HG03280 (cell line): ENCODE results near the gene PHPT1.

Experiments
- ATAC-seq: cut with Tn5 transposase; IDR thresholded peaks from one replicate; pipeline ENCODE4 v1.9.1; 2021; ENCODE audit warnings: mild to moderate bottlenecking, moderate library complexity; ENCODE audit not compliant: unreplicated experiment

The PHPT1 gene

DNA sequence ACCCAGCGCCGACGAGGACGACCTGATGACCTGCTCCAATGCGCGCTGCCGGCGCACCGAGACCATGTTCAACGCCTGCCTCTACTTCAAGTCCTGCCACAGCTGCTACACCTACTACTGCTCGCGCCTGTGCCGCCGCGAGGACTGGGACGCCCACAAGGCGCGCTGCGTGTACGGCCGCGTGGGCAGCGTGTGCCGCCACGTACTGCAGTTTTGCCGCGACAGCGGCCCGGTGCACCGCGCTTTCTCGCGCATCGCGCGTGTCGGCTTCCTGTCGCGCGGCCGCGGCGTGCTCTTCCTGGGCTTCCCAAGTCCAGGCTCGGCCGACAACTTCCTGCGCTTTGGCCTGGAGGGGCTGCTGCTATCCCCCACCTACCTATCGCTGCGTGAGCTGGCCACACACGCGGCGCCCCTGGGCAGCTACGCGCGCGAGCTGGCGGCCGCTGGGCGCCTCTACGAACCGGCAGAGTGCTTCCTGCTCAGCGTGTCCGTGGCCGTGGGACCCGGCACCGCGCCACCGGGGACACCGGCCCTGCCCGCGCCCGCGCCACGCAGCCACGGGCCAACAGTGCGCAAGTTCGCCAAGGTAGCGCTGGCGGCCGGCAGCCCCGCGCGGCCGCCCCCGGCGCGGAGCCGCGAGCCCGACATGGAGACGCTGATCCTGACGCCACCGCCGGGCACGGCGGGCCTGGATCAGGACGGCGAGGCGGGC is 2.7 kb upstream of the PHPT1 start:
- no peak for ATAC-seq

DNA sequence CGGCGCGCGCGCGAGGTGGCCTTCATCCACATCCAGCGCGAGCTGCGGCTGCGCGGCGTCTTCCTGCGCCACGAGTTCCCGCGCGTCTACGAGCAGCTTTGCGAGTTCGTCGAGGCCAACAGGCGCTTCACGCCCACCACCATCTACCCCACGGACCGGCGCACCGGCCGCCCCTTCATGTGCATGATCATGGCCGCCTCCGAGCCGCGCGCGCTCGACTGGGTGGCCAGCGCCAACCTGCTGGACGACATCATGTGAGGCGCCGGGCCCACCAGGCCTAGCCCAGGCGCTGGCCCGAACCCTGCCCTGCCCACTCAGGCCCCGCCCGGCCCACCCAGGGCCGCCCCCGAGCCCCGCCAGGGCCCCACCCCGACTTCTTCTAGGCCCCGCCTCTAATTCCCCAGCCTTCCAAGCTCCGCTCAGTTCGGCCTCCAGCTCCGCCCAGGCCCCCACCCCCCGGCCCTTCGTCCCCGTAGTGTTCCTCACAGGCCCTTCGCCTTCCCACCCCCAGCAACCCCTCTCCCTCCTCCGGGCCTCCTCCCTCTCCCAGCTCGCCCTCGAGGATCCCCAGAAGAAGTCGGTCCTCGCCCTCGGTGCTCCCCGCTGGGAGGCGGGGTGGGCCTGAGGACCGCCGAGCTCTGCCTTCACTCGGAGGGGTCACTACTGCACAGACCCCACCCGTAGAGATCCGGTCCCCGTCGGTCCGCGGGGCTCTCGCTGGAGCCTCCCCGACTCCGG is 2.0 kb upstream of the PHPT1 start:
- no peak for ATAC-seq

DNA sequence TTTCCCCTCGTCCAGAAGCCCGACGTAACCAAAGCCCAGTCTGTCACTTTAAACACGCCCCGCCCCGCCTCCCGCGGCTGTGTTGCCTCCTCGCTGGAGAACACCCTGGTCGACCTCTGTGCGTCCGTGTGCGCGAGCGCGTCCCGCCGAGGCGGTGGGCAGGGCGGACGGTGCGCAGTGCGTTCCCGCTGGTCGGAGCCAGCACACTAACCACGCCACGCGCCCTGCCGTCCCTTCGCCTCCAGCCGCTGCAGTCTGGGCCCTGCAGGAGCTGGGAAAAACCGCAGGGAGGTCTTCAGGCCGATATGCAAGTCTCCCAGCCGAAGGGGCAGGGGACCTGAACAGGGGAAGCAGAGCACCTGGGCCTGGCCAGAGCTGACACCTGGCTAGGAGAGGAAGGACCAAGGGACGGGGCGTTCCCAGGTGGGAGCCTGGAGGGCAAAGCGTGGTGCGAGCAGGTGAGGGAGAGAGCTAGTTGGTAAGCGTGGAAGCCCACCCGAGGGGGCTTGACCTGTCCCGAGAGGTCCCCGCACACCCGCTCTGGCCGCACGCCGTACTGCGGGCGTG is 1.3 kb upstream of the PHPT1 start:
- ATAC-seq: peak; percentile 24

DNA sequence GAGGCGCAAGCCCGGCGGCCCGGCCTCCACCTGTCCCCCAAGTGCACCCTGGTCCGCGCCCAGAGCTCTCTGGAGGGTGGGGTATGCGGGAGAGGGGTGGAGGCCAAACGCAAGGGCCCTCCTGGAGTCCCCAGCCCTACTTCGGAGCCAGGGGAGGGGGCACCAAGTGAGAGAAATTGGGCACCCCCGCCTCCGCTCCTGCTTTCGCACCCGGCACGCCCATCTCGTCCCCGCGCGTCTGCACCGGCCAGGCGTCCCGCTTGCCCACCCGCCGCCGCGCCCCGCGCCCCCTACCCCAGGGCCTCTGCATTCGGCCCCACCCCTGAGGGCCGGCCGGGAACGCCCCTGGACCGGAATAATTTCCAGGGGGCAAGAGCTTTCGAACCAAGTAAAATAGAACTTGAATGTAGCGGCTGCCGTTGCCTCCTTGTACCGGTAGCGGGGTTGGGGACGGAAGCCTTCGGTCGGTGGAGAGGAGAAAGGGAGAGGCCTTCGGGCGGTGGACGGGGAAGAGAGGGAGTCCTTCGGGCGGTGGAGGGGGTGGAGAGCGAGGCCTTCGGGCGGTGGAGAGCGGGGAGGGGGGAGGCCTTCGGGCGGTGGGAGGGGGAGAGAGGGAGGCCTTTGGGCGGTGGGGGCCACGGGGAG is 694 bp upstream of the PHPT1 start:
- no peak for ATAC-seq

DNA sequence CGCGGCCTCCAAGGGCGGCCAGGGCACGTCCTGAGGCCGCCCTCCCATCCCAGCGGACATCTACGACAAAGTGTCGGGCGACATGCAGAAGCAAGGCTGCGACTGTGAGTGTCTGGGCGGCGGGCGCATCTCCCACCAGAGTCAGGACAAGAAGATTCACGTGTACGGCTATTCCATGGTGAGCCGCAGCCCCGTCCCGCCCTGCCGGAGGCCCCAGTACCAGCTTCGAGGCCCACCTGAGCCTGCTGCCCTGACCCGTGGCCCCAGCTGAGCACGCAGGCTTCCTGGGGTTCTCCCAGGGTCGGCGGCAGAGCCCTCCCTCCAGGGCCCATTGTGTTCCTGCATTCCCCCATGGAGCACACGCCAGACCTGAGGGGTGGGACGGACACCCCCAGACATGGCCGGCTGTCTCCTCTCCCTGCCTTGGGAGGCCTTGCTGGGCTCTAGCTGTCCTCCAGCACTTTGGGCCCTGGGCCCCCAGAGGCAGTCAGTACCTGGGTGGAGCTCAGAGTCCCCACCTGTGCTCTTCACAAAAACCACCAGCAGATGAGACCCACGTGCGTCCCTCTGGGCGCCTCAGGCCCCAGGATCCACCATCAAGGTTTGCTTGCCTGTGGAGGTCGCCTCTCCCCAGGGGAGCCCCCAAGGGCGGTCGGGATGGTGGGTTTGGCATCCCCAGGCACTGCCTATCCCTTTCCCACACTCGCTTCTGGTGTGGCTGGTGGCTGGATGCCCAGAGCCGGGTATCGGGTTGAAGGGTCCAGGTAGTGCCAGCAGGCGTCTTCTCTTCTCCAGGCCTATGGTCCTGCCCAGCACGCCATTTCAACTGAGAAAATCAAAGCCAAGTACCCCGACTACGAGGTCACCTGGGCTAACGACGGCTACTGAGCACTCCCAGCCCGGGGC is 1.0 kb downstream of the PHPT1 start:
- ATAC-seq: no peak

DNA sequence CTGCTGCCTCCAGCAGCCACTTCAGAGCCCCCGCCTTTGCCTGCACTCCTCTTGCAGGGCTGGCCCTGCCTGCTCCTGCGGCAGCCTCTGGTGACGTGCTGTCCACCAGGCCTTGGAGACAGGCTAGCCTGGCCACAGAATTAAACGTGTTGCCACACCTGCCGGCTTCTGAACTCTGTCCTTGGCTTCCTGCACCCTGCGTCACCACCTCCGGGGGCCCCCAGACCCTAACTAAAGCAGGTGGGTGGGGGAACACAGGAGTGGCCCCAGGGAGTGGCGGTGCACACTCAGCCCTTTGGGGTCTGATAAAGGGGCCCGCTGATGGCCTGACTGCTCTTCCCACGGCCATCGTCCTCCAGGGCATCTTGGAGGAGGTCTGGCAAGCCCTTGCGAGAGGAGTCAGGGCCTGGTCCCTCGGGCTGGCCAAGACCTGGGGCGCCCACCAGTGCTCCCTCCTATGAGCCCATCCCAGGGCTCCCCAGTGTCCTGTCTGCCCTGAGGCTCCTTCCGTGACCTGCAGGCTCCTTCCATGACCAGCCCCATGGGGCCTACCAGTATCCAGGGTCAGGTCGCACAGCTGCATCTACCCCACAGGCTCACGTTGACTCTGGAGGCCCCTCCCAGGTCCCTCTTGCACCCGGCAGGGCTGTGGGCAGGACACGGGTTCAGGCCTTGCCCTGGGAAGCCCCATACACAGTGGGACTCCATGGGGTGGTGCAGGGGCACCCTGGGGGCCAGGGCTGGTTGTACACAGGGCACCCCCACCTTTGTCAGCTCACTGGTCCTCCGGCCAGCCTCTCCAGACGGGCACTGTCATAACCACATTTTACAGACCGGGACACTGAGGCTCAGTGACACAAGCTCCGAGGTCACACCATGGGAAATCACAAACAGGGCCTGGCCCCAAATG is 1.9 kb downstream of the PHPT1 start:
- no peak for ATAC-seq

DNA sequence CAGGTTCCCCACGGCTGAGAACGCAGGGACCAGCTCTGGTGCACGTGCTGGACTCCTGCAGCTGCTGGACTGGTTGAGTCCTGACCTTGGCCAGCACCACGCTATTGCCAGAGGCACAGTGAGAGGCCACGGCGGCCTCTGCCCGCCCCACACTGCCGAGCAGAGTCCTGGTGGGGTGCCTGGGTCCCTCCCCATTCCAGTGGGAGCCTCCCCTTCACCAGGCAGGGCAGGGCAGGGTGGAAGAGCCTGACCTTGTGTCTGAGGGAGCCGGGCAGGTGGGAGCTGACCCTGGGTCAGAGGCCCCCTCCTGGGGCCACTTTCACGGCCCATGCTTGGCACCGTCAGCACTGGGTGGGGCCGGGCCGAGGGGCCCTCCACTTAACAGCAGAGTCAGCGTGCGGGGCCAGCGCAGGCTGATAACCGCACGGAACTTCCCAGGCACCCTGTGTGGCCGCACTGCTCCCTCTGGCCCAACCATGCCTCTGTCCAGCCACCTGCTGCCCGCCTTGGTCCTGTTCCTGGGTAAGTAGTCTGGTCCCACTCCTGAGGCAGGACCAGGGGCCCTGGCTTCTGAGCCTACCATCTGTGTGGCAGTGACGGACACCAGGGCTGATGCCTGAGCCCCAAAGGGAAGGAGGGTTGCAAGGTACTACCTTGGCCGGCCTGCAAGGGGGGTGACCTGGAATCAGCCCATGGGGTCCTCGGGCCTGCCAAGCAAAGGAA is 2.9 kb downstream of the PHPT1 start, which contains the start of gene MAMDC4:
Gene MAMDC4 (plus strand): TSS at position 406 of the 723 bp plus-strand sequence. CDS start 71 bp downstream, at position 477.
- ATAC-seq: no peak

DNA sequence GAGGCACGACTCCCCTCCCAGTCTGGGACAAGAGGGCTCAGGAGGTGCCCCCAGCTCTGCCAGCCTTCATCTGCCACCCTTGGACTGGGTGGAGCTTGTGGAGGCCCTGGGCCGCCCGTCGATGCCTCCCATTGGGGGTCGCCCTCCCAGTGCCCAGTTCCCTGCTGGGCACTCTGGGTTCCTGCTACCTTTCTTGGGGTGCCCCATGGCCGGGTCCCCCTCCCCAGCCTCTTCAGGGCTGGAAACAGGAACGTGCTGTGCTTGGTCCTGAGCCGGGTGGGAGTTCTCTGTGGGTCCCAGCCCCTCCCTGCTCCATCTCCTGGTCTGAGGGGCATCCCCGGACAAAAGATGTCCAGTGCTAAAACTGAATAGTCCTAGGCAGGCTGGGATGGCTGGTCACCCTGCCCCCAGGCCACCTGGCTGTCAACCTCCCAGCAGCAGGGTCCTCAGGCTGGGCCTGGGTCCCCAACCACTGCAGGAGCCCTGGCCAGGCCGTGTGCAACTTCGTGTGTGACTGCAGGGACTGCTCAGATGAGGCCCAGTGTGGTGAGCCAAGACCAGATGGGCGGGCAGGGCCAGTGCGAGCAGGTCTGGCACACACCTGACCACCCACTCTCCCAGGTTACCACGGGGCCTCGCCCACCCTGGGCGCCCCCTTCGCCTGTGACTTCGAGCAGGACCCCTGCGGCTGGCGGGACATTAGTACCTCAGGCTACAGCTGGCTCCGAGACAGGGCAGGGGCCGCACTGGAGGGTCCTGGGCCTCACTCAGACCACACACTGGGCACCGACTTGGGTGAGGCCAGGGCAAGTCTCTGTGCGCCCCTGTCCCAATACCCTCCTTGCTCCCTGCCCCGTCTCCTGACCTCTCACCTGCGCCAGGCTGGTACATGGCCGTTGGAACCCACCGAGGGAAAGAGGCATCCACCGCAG is 3.7 kb downstream of the PHPT1 start:
- no peak for ATAC-seq

DNA sequence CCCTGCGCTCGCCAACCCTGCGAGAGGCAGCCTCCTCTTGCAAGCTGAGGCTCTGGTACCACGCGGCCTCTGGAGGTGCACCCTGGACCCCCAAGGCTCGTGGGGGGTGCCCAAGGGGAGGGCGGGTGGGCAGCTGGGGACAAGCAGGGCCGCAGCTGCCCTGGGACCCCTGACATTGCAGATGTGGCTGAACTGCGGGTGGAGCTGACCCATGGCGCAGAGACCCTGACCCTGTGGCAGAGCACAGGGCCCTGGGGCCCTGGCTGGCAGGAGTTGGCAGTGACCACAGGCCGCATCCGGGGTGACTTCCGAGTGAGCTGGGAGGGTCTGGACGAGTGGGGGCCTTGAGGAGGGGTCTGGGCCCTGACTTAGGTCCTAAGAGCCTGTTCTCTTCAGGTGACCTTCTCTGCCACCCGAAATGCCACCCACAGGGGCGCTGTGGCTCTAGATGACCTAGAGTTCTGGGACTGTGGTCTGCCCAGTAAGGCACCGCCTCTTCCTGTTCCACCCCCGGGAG is 4.4 kb downstream of the PHPT1 start:
- no peak for ATAC-seq

DNA sequence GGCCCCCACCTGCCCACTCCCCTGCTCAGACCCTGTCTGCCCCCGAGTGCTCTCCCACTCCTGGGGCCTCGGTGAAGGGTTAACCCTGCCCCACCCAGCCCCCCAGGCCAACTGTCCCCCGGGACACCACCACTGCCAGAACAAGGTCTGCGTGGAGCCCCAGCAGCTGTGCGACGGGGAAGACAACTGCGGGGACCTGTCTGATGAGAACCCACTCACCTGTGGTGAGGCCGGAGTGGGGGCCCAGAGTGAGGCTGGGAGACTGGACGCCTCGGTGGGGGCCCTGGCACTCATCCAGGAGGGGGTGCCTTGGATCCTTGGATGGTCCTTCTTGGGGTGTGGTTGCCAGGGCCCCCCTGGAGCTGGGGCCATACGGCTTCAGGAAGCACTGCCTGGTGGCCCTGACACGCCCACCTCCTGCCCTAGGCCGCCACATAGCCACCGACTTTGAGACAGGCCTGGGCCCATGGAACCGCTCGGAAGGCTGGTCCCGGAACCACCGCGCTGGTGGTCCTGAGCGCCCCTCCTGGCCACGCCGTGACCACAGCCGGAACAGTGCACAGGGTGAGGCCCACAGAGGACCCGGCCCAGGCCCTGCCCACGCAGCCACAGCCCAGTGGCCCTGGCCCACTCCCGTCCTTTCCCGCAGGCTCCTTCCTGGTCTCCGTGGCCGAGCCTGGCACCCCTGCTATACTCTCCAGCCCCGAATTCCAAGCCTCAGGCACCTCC is 5.1 kb downstream of the PHPT1 start:
- ATAC-seq: no peak

DNA sequence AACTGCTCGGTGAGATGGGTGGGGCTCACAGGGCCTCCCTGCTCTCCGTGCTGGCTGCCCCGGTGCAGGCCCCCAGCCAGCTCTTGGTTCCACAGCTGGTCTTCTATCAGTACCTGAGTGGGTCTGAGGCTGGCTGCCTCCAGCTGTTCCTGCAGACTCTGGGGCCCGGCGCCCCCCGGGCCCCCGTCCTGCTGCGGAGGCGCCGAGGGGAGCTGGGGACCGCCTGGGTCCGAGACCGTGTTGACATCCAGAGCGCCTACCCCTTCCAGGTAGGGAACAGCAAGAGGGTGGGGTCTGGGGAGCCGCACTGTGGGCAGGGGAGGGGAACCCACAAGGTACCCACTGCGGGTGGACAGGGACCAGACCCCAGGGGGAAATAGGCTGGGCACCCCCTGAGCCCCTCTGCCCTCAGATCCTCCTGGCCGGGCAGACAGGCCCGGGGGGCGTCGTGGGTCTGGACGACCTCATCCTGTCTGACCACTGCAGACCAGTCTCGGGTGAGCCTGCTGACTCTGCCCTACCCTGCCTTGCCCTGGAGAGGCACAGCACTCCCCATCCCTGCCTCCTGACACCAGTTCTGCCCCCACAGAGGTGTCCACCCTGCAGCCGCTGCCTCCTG is 5.7 kb downstream of the PHPT1 start:
- ATAC-seq: no peak

DNA sequence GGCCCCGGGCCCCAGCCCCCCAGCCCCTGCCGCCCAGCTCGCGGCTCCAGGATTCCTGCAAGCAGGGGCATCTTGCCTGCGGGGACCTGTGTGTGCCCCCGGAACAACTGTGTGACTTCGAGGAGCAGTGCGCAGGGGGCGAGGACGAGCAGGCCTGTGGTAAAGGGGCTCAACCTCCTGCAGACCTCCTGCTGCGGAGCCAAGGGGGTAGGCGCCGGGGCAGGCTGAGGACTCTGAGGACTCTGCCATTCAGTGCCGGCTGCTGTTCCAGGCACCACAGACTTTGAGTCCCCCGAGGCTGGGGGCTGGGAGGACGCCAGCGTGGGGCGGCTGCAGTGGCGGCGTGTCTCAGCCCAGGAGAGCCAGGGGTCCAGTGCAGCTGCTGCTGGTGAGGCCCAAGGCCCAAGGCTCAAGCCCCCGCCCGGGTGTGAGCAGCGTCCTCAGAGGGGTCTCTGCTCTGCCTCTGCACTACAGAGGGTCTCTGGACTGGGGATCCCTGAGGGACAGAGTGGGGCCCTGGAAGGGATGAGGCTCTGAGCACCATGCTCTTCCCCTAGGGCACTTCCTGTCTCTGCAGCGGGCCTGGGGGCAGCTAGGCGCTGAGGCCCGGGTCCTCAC is 6.4 kb downstream of the PHPT1 start:
- ATAC-seq: no peak

DNA sequence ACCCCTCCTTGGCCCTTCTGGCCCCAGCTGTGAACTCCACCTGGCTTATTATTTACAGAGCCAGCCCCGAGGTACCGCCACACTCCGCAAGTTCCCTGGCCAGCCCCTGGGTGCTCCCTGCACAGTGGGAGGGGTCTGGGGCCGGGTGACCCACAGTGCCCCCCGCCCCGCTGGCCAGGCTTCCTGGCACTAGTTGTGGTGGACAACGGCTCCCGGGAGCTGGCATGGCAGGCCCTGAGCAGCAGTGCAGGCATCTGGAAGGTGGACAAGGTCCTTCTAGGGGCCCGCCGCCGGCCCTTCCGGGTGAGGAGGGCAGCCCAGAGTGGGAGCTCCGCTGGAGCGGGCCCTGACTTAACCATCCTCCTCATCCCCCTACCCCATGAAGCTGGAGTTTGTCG is 6.9 kb downstream of the PHPT1 start:
- no peak for ATAC-seq

DNA sequence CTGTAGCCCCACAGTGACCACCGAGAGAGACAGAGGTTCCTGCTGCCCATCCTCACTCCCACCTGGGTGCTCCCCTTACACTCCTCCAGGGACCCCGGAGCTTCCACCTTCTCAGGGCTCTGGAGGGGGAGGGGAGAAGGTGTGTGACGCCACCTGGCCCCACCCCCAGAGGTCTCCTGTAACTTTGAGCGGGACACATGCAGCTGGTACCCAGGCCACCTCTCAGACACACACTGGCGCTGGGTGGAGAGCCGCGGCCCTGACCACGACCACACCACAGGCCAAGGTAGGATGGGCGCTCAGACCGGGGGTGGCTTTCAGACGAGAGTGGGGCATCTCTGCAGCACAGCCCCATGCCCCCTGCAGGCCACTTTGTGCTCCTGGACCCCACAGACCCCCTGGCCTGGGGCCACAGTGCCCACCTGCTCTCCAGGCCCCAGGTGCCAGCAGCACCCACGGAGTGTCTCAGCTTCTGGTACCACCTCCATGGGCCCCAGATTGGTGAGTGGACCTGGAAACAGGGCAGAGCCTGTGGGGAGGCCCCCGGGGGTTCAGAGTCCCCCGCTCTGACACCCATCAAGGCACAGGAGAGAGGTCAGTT is 7.4 kb downstream of the PHPT1 start:
- no peak for ATAC-seq

DNA sequence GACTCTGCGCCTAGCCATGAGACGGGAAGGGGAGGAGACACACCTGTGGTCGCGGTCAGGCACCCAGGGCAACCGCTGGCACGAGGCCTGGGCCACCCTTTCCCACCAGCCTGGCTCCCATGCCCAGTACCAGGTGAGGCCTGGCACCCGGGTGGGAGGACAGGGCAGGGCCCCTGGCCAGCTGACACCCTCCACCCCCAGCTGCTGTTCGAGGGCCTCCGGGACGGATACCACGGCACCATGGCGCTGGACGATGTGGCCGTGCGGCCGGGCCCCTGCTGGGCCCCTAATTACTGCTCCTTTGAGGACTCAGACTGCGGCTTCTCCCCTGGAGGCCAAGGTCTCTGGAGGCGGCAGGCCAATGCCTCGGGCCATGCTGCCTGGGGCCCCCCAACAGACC is 8.0 kb downstream of the PHPT1 start:
- ATAC-seq: no peak
